ENCODE results near the gene SORT1. TPM values are rescaled to one million over a fixed set of nuclear protein-coding genes. Genes with fewer than 3 reads are reported as not detected.

Gene SORT1
- total RNA-seq, 4 donors from 2014 or later, result 126 to 140 (median 130) TPM

DNA sequence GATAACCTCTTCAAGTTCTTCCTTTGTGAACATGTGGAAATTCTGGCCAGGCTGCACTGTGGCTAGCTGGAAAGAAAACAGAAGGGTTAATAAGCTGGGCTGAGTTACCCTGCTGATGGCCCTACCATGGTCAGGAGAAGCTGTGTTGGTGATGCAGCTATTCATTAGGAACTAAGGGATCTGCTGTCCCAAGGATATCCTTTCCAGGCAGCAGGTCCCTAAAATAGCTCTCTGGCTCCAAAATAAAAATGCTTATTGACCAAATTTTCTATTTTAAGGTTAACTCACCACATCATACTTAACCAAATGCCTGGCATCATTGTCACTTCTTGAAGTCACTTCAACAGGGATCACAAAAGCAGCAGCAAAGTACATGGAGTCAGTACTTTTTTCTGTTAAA, 4.3 kb upstream of the SORT1 start:
- TF ChIP-seq, protein P1, sequence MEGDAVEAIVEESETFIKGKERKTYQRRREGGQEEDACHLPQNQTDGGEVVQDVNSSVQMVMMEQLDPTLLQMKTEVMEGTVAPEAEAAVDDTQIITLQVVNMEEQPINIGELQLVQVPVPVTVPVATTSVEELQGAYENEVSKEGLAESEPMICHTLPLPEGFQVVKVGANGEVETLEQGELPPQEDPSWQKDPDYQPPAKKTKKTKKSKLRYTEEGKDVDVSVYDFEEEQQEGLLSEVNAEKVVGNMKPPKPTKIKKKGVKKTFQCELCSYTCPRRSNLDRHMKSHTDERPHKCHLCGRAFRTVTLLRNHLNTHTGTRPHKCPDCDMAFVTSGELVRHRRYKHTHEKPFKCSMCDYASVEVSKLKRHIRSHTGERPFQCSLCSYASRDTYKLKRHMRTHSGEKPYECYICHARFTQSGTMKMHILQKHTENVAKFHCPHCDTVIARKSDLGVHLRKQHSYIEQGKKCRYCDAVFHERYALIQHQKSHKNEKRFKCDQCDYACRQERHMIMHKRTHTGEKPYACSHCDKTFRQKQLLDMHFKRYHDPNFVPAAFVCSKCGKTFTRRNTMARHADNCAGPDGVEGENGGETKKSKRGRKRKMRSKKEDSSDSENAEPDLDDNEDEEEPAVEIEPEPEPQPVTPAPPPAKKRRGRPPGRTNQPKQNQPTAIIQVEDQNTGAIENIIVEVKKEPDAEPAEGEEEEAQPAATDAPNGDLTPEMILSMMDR (IDR thresholded peaks at IDR 0.05; ENCODE audit: low read depth), result no peak

DNA sequence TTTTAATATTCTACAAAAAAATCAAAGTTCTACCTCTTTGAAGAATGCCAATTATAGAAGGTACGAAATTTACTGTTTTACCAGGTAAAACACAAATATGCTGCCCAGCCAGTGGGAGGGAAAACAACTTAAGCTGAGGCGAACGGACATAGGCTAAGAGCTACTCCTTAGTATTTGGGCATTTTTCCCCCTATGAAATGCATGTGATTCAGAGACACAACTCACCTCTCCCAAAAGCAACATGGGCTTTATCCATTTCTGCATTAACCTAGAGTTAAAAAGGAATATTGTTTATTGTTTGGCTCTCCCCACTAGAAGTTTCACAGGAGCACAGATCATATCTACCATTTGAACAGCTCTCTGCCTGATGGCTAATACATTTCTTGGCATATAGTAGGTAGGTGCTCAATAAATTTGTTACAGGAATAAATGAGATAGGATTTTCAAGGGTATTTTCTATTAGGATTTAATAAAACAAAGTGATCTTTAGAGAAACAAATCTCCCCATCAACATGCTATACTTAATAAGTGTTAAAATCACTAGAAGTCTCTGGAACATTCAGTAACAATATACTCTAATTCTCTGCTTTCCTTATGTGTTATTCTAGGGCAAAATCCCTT, 2.4 kb upstream of the SORT1 start:
- TF ChIP-seq, protein P1 (IDR thresholded peaks at IDR 0.05; ENCODE audit: low read depth), result no peak

DNA sequence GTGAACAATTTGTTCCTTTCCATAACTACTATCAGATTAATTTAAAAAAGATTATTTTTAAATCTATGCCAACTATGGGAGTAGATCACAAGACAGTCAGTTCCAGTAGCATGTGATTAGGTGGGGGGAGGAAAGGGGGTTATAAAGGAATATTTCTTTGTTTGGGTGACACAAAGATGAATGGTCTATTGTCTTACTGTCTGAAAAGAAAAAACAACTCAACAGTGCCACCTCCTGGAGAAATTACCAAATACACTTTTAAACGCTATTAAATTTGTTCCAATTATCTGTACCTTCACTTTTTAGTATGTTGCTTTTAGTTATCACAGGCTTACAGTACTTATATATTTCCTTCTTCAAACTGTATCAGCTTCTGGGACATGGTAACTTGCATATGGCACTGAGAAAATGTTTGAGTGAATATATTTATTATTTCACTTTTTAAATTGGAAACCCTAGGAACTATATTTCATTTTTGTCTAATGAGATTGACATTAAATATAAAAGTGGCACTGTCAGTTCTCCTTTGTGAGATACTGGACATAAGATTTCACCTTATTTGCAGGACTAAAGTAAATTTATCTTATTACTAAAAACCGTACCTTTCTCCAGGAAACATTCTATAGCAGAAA, 1.7 kb upstream of the SORT1 start:
- TF ChIP-seq, protein P1 (IDR thresholded peaks at IDR 0.05; ENCODE audit: low read depth), result no peak

DNA sequence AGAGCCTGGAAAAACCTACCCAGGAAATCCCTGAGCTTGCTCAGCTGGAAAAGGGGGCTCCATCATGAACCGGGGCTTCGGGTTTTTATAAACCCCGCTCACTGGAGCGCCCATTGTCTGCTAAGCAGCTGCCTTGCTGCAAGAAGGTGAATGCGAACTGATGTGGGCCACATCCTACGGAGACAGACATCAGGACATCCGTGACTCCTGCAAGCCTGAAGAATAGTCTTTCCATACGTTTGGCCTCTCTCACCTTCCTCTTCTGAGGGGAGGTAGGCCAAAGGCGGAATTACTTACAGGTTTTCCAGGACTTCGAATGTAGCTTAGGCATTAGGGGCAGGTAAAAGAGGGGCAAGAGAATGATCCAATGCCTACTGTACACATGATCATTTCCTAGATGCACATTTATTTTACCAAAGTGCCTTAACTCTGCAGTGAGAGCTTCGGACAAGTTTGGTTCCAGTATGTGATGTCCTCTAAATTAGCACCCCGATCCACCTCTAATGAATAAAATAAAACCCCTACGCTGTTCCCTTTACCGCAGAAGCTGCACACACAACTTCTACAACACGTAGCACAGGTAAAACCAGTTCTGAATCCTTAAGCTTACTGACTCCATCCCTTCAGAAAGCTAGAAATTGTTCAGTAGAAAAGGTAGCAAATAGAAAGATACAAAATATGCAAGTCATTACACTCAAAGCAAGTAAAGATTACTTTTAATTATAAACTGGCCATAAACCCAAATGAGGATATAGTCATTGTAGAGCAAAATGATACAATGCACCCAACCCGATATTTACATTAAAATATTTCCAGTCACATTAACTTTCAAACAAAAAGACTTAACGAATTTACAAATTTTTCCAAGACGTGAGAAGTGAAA, 866 bp upstream of the SORT1 start:
- TF ChIP-seq, protein P1 (IDR thresholded peaks at IDR 0.05; ENCODE audit: low read depth), result no peak

DNA sequence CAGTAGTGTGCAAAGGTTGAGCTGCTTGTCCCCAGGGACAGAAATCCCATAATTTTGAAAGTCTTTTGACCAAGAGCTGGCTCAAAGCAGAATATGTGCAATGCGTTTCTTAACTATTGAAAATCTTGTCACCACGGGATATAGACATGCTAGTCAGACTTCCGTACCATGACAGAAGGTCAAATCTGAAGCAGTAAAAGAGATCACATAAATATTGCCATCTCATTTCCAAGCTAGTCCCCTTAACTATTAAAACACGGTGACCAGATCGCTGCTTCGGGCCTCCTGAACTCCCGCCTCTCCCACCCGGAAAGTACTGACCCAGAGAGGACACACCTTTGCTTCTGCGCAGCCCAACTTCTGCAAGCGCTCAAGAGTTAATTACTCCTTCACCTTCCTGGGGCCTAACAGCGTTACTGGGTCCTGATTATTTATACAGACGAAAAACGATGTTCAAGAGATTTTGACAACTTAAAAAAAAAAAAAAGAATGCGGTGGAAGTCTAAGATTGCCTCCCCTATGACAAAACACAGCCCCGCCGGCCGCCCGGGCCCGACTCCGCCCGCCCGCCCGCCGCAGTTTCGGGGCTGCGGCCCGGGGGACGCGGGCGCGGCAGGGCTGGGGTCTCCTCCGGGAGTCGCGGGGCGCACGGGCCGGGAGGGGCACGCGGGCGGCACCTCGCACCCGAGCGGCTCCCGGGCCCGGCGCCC, 692 bp downstream of the SORT1 start:
- TF ChIP-seq, protein P1 (IDR thresholded peaks at IDR 0.05; ENCODE audit: low read depth), result no peak

DNA sequence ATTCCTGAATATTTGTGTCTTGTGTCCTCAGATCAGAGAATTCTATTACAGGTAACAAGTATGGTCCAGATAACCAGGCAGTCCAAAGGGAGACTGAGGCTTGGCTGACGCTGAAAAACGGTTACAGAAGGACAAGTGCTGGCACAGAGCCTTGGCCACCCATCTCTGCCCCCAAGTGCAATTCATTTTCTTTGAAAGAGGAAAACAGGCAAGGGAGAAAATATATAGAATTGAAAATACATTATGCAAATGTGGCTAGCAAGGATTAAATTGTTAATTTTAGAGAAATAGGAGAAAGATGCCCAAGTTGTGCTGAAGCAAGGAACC, 1.2 kb downstream of the SORT1 start:
- TF ChIP-seq, protein P1 (IDR thresholded peaks at IDR 0.05; ENCODE audit: low read depth), result no peak

Data from subcutaneous adipose tissue (tissue), 4 donors.